GM12878 (cell line): ENCODE measurements around the gene WNT3A. TPM values are rescaled to one million over a fixed set of nuclear protein-coding genes. Genes with fewer than 3 reads are reported as not detected.

Experiments
- ATAC-seq: fragments of 200-7000 bp; cut with Tn5 transposase; 3 replicates; pipeline ENCODE4 v1.9.1; 2020; ENCODE audit warnings: mild to moderate bottlenecking, moderate library complexity
- BruUV-seq: library from RNA; stranded (reverse); fragments of 400-500 nt; replicated peaks from 2 replicates; lab custom pipeline; 2021; lab: Mats Ljungman, UMichigan
- CTCF ChIA-PET: fragments of 300-600 bp; sonication (Branson Sonifier 250); formaldehyde crosslinking; extraction: SDS; loops from one replicate; lab custom pipeline; 2021; ENCODE audit warnings: inconsistent platforms; lab: Yijun Ruan, JAX
- POLR2A ChIA-PET: fragments of 350-600 bp; formaldehyde crosslinking; extraction: SDS; loops from one replicate; lab custom pipeline; 2021; ENCODE audit warnings: inconsistent platforms; lab: Charles Lee
- RAD21 ChIA-PET: fragments of 300-600 bp; sonication (Branson Sonifier 250); formaldehyde crosslinking; loops from one replicate; lab custom pipeline; 2023; ENCODE audit warnings: antibody characterized with exemption; ENCODE audit not compliant: unreplicated experiment; lab: Charles Lee
- SMC1A ChIA-PET: fragments of 300-600 bp; sonication (Branson Sonifier 250); formaldehyde crosslinking; loops from one replicate; lab custom pipeline; 2023; ENCODE audit not compliant: unreplicated experiment, uncharacterized antibody; lab: Charles Lee
- DNase-seq: peaks from one replicate; pipeline ENCODE4 v3.0.0-alpha.2; 2011; ENCODE audit warnings: low read depth, low spot score
- FAIRE-seq: peaks from 3 replicates; lab custom pipeline; 2011; peaks lifted over from hg19 to GRCh38; lab: Jason Lieb, UNC
- H2AFZ ChIP-seq: 2 replicates; pipeline ENCODE4 v1.6.0; 2011; ENCODE audit warnings: low read depth, low read length, control low read depth; ENCODE audit not compliant: control insufficient read depth
- H3K27ac ChIP-seq: 2 replicates; pipeline ENCODE4 v1.5.1; 2011; ENCODE audit warnings: control low read depth; ENCODE audit not compliant: control insufficient read depth, insufficient read depth
- H3K27me3 ChIP-seq, 2 experiments: replicated peaks in 1 of 2; 2 replicates each; pipeline versions ENCODE4 v1.6.0 to v1.6.1; 2011; ENCODE audit warnings: low read length in 1 of 2; ENCODE audit not compliant: control insufficient read depth in 2 of 2, insufficient read depth in 2 of 2
- H3K36me3 ChIP-seq, 2 experiments: 2 replicates each; pipeline ENCODE4 v1.5.1; 2011; ENCODE audit warnings: low read length in 1 of 2; ENCODE audit not compliant: control insufficient read depth in 2 of 2, insufficient read depth in 2 of 2
- H3K4me1 ChIP-seq: 2 replicates; pipeline ENCODE4 v1.6.1; 2011; ENCODE audit warnings: mild to moderate bottlenecking, low read length, moderate library complexity, mixed read lengths; ENCODE audit not compliant: control insufficient read depth, insufficient read depth
- H3K4me2 ChIP-seq: 2 replicates; pipeline ENCODE4 v1.6.0; 2011; ENCODE audit warnings: control low read depth; ENCODE audit not compliant: control insufficient read depth, insufficient read depth
- H3K4me3 ChIP-seq: fragments of 200-600 bp; sonication (generic); 2 replicates; pipeline ENCODE4 v1.5.1; 2016
- H3K79me2 ChIP-seq: 2 replicates; pipeline ENCODE4 v1.6.0; 2011; ENCODE audit warnings: low read length; ENCODE audit not compliant: control insufficient read depth, insufficient read depth
- H3K9ac ChIP-seq: 2 replicates; pipeline ENCODE4 v1.8.0; 2011; ENCODE audit warnings: low read length, control low read depth, mixed read lengths; ENCODE audit not compliant: control insufficient read depth, insufficient read depth
- H3K9me3 ChIP-seq: replicated peaks from 3 replicates; pipeline ENCODE4 v1.5.1; 2011; ENCODE audit warnings: mild to moderate bottlenecking, low read length; ENCODE audit not compliant: control insufficient read depth, insufficient read depth
- H4K20me1 ChIP-seq: 2 replicates; pipeline ENCODE4 v1.6.0; 2011; ENCODE audit not compliant: control insufficient read depth, insufficient read depth
- E4F1 ChIP-seq: fragments of 450-650 bp; IDR thresholded peaks from 2 replicates; pipeline ENCODE4 v1.6.1; 2018; ENCODE audit warnings: borderline replicate concordance, mild to moderate bottlenecking; ENCODE audit not compliant: partially characterized antibody
- HDAC6 ChIP-seq: fragments of 200-600 bp; sonication (generic); IDR thresholded peaks from one replicate; pipeline ENCODE4 v1.8.0; 2017; ENCODE audit warnings: antibody characterized with exemption; ENCODE audit not compliant: unreplicated experiment
- IKZF2 ChIP-seq, 2 experiments: fragments of 450-650 bp; IDR thresholded peaks; 2 replicates each; pipeline ENCODE4 v1.6.1; 2017; ENCODE audit warnings: mild to moderate bottlenecking in 2 of 2, moderate library complexity in 2 of 2
- LARP7 ChIP-seq: fragments of 450-650 bp; IDR thresholded peaks from 2 replicates; pipeline ENCODE4 v1.6.1; 2017; ENCODE audit warnings: mild to moderate bottlenecking
- MTA2 ChIP-seq: fragments of 450-650 bp; IDR thresholded peaks from 2 replicates; pipeline ENCODE4 v1.6.1; 2016; ENCODE audit warnings: low read depth, mild to moderate bottlenecking, moderate library complexity
- PAX5 ChIP-seq: IDR thresholded peaks from 2 replicates; pipeline ENCODE4 v1.6.1; 2011; ENCODE audit warnings: low read depth, low read length, borderline replicate concordance
- POLR2AphosphoS5 ChIP-seq: IDR thresholded peaks from 2 replicates; pipeline ENCODE4 v1.6.1; 2011; ENCODE audit warnings: mild to moderate bottlenecking, low read length, inconsistent platforms
- RELB ChIP-seq: fragments of 450-650 bp; IDR thresholded peaks from 2 replicates; pipeline ENCODE4 v1.6.1; 2017; ENCODE audit warnings: low read depth, mild to moderate bottlenecking, moderate library complexity
- RFX5 ChIP-seq: IDR thresholded peaks from 2 replicates; pipeline ENCODE4 v1.6.1; 2011; ENCODE audit warnings: low read depth, low read length, improper control_type of control experiment
- SREBF2 ChIP-seq: IDR thresholded peaks from 2 replicates; pipeline ENCODE4 v1.6.1; 2012; ENCODE audit warnings: mild to moderate bottlenecking, low read length
- SRF ChIP-seq, 2 experiments: IDR thresholded peaks; 2 replicates each; pipeline ENCODE4 v1.6.1; 2011; ENCODE audit warnings: low read depth in 2 of 2, low read length in 2 of 2, mild to moderate bottlenecking in 1 of 2, moderate library complexity in 1 of 2
- SUZ12 ChIP-seq: fragments of 200-600 bp; sonication (generic); IDR thresholded peaks from one replicate; pipeline ENCODE4 v1.6.1; 2018; ENCODE audit warnings: antibody characterized with exemption, mild to moderate bottlenecking; ENCODE audit not compliant: unreplicated experiment
- ZBED1 ChIP-seq: IDR thresholded peaks from 2 replicates; pipeline ENCODE4 v1.6.1; 2016; ENCODE audit warnings: borderline replicate concordance
- WGBS: methylation state at CpG from one replicate; pipeline ENCODE4 v1.1.6; 2016; ENCODE audit warnings: low lambda C conversion rate; ENCODE audit not compliant: insufficient replicate concordance, insufficient coverage; ENCODE audit errors: missing lambda C conversion rate; 5-methylcytosine and 5-hydroxymethylcytosine counted together
- in situ Hi-C: fragments of 300-500 bp; cut with MboI; formaldehyde crosslinking; loops from 9 replicates; pipeline ENCODE4 v1.14.3; 2018; ENCODE audit warnings: mixed read lengths
- intact Hi-C: fragments of 100-400 bp; cut with micrococcal nuclease; formaldehyde crosslinking; loops from one replicate; pipeline ENCODE4 v1.14.2; 2022; ENCODE audit not compliant: unreplicated experiment
- polyA plus RNA-seq, 11 experiments: library from polyadenylated mRNA; depleted of rRNA in 4 of 11; unstranded in 6 of 11; stranded (reverse) in 5 of 11; fragments of >200 nt; fragmentation: Nextera tagmentation in 4 of 11; fragmentation: Illumina TruSeq in 1 of 11; extraction: Ambion mirVana in 4 of 11; extraction: Trizol in 1 of 11; gene quantifications; 1 replicate in 1 of 11; 2 replicates in 10 of 11; pipeline versions ENCODE4 v1.2.1 to v1.2.3, GENCODE V29; 2011 to 2016; ENCODE audit warnings: inconsistent platforms in 2 of 11, missing spikeins in 2 of 11, low read depth in 1 of 11
- total RNA-seq, 4 experiments: library from RNA; depleted of rRNA in 3 of 4; stranded (reverse); fragments of >200 nt in 3 of 4; fragmentation: Illumina TruSeq in 1 of 4; extraction: Trizol in 1 of 4; gene quantifications; 2 replicates each; pipeline versions ENCODE4 v1.2.1 to v1.2.3, GENCODE V29; 2013 to 2021
- TF ChIP-seq, protein P1 (sequence below): fragments of 450-650 bp; IDR thresholded peaks from 2 replicates; pipeline ENCODE4 v1.6.1; 2017; ENCODE audit warnings: mild to moderate bottlenecking, moderate library complexity

WNT3A gene
- total and polyA plus RNA-seq, 10 of the 15 experiments (the other 5 are each of a cell fraction or from before 2014, with no cell fraction given) = 0.16 TPM; not detected in 9

- no peak for TF ChIP-seq MTA2
These were observed 14.0 kb downstream of the WNT3A start (continued) for GRCh38 chr1:228020686-228021354.

DNA sequence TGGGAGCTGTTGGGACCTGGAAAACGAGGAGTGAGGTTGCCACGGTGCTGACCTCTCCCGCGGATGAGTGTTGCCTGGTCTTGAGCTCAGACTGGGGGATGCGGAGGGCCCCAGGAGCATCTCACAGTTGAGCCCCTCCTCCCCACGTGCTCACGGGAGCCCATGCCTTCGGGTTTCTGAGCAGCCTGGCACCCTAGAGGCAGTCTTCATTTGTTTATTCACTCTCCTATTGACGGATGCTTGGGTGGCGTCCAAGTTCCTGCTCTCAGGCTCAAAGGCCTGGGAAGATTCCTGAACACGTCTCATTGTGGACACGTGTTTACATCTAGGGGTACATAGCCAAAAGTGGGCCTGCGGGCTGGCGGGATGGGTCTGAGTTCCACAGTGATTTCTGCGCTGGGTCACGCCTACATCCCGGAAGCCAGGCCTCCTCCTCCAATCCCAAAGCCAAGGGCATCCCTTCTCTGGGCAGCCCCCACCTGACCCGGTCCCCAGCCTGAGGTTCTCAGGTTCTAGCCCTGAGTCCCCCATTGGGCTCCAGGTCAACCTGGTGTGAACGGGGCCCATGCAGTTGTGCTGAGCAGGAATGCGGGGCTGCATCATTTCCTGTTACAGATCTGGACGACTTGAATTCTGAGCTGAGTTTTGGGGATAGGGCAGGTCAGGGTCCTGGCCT, 14.7 kb downstream of the WNT3A start:
- Histone ChIP-seq H3K27ac (no peak overlapping the region), H3K79me2 (no peaks in the 10 kb centered on the region), H2AFZ (no peak overlapping the region), H3K4me1 (no peaks in the 10 kb centered on the region), H3K27me3 (no peaks in the 10 kb centered on the region; a peak in 1 of 4 replicates), H3K9ac (no peak overlapping the region), H4K20me1 (no peaks in the 10 kb centered on the region), H3K4me2 (no peak overlapping the region)
- no peak for DNase-seq
- 44% methylated on average over 21 of the region's 21 CpGs for WGBS
- SMC1A ChIA-PET = no interaction called here
- POLR2A ChIA-PET = no interaction called here
- TF ChIP-seq SUZ12 (no peak), IKZF2 (IDR thresholded peaks at IDR 0.05) (no peak), PAX5 (no peak), SREBF2 (no peak), E4F1 (no peak), RFX5 (no peak), LARP7 (no peak), ZBED1 (no peak), SRF (IDR thresholded peaks at IDR 0.05; ENCODE audit: low read depth in 2 of 2, low read length in 2 of 2) (no peak), HDAC6 (no peak), RELB (no peak), POLR2AphosphoS5 (no peak)
- TF ChIP-seq, protein P1, sequence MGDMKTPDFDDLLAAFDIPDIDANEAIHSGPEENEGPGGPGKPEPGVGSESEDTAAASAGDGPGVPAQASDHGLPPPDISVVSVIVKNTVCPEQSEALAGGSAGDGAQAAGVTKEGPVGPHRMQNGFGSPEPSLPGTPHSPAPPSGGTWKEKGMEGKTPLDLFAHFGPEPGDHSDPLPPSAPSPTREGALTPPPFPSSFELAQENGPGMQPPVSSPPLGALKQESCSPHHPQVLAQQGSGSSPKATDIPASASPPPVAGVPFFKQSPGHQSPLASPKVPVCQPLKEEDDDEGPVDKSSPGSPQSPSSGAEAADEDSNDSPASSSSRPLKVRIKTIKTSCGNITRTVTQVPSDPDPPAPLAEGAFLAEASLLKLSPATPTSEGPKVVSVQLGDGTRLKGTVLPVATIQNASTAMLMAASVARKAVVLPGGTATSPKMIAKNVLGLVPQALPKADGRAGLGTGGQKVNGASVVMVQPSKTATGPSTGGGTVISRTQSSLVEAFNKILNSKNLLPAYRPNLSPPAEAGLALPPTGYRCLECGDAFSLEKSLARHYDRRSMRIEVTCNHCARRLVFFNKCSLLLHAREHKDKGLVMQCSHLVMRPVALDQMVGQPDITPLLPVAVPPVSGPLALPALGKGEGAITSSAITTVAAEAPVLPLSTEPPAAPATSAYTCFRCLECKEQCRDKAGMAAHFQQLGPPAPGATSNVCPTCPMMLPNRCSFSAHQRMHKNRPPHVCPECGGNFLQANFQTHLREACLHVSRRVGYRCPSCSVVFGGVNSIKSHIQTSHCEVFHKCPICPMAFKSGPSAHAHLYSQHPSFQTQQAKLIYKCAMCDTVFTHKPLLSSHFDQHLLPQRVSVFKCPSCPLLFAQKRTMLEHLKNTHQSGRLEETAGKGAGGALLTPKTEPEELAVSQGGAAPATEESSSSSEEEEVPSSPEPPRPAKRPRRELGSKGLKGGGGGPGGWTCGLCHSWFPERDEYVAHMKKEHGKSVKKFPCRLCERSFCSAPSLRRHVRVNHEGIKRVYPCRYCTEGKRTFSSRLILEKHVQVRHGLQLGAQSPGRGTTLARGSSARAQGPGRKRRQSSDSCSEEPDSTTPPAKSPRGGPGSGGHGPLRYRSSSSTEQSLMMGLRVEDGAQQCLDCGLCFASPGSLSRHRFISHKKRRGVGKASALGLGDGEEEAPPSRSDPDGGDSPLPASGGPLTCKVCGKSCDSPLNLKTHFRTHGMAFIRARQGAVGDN = no peak
- TF ChIP-seq, all 136 proteins: peak for 0
- in situ Hi-C loops = no loop called here
- H3K4me3 ChIP-seq = no peak overlapping the region
- H3K9me3 ChIP-seq = no peaks in the 10 kb centered on the region
- H3K36me3 ChIP-seq = no peaks in the 10 kb centered on the region
- CTCF ChIA-PET = no interaction called here
- ATAC-seq = no peak
- BruUV-seq = no TSS peak
- FAIRE-seq = no peak
- intact Hi-C loops = no loop called here
- RAD21 ChIA-PET = no interaction called here
